Testis (tissue), 2 donors: Measurements from ENCODE around the gene PCNX3.

Experiments
- POLR2A ChIP-seq: fragments of 450-650 bp; IDR thresholded peaks from one replicate; pipeline ENCODE4 v1.6.1; 2017; ENCODE audit warnings: antibody characterized with exemption, mild to moderate bottlenecking, moderate library complexity
- TF ChIP-seq, protein P1 (sequence below), 3 experiments: fragments of 450-650 bp in 2 of 3; fragments of 200-600 bp in 1 of 3; sonication (generic) in 1 of 3; IDR thresholded peaks; one replicate each; pipeline ENCODE4 v1.5.1; 2016 to 2019; ENCODE audit warnings: antibody characterized with exemption in 3 of 3, mild to moderate bottlenecking in 2 of 3, moderate library complexity in 1 of 3

DNA sequence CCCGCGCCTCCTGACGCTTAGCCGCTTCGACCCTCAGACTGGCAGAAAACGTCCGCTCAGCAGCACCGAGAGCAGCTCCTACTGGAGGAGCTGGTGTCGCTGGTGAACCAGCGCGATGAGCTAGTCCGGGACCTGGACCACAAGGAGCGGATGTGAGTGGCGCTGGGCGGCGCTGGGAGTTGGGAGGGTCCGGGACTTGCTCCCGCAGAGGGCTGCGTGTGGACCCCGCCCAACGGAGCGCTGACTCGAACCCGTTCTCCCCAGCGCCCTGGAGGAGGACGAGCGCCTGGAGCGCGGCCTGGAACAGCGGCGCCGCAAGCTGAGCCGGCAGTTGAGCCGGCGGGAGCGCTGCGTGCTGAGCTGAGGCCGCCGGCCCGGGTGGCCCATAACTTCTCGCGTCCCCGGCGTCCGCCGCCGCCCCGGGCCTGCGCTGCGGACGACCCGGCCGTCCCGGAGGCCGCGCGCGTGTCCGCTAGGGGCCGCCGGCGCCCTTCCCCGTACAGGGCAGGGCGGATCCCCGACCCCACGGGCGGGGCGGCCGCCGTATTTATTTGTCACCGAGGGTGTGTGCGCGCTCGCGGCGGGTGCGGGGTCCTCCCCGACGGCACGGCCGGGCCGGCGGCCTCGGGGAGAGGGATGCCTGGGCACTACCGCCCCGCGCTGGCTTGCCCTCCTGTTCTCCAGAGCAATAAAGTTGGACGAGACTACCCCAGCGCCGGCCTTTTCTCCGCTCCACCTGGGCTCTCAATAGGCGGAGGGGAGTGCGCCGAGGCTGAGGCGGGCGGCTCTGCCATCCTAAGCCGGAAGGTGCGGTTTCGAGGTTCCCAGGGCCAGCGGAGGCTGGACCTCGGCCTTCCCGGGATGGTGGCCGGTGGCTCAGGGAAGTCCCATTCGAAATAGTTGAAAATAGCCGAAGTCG lies 23.4 kb upstream of the PCNX3 start:
- TF ChIP-seq, protein P1, sequence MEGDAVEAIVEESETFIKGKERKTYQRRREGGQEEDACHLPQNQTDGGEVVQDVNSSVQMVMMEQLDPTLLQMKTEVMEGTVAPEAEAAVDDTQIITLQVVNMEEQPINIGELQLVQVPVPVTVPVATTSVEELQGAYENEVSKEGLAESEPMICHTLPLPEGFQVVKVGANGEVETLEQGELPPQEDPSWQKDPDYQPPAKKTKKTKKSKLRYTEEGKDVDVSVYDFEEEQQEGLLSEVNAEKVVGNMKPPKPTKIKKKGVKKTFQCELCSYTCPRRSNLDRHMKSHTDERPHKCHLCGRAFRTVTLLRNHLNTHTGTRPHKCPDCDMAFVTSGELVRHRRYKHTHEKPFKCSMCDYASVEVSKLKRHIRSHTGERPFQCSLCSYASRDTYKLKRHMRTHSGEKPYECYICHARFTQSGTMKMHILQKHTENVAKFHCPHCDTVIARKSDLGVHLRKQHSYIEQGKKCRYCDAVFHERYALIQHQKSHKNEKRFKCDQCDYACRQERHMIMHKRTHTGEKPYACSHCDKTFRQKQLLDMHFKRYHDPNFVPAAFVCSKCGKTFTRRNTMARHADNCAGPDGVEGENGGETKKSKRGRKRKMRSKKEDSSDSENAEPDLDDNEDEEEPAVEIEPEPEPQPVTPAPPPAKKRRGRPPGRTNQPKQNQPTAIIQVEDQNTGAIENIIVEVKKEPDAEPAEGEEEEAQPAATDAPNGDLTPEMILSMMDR (IDR thresholded peaks at IDR 0.05) = no peak
- no peak for TF ChIP-seq POLR2A
